CD4-positive, alpha-beta T cell treated with Interleukin-21 for 1 hour (primary cell): ENCODE results near the gene PYGO1.
"Not testable (repeated sequence)": the region's sequence is repeated elsewhere in the genome, so short reads cannot be mapped to it uniquely, and the experiment has no call there.

Source experiments
- DNase-seq: peaks from one replicate; pipeline ENCODE4 v3.0.0-alpha.2; 2020

Gene PYGO1, protein sequence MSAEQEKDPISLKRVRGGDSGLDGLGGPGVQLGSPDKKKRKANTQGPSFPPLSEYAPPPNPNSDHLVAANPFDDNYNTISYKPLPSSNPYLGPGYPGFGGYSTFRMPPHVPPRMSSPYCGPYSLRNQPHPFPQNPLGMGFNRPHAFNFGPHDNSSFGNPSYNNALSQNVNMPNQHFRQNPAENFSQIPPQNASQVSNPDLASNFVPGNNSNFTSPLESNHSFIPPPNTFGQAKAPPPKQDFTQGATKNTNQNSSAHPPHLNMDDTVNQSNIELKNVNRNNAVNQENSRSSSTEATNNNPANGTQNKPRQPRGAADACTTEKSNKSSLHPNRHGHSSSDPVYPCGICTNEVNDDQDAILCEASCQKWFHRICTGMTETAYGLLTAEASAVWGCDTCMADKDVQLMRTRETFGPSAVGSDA

DNA sequence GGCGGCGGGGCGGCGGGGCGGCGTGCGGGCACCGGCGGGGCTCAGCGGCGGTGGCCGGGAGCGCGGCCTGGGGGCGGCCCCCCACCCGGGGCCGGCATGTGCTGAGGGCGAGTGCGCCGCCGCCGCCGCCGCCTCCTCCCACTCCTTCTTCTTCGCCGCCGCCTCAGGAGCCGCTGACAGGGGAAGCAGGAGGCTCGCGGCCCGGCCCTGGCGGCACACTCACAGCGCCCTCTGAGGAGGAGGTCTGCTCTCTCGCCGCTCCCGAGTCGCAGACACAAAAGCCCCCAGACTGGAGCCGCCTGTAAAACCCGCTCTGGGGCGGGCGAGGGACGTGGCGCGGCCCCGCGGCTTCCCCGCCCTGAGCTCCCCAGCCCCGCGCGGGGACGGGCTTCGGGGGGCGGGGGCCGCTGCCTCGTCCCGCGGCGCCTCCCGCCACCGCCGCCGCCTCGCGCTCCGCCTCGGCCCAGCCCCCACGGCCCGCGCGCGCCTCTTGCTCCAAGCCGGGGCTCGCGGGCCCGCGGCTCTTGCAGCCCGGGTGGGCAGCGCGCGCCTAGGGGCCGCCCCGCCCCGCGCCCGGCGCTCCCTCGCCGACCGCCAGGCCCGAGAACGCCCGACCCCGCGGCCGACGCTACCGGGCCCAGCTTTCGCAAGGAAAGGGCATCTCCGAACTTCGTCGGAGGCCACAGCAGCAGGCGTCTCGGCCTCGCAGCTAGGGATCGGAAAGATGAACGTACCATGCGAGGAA is at the start of gene PYGO1:
Gene PYGO1 (minus strand): TSS at position 276 of the 745 bp plus-strand sequence. CDS start 462 bp downstream, outside the sequence.
- peak; percentile 12 for DNase-seq

DNA sequence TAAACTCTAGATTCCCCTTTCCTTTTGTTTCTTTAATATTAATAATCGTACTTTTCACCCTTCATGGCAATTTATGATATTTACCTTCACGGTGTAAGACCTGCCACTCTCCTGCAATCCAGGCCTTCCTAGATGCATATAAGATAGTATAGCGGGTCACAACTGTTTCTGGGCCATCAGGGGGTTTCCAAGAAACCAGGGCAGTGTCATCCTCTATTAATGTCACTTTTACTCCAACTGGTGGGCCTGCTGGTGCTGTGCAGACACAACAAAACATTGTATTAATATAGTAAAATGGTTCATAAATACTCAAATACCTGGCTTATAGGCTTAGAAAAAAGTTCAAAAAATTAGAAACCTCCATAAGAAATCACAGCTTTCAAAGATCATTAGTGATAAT is 48.9 kb upstream of the PYGO1 start:
- DNase-seq, result no peak

DNA sequence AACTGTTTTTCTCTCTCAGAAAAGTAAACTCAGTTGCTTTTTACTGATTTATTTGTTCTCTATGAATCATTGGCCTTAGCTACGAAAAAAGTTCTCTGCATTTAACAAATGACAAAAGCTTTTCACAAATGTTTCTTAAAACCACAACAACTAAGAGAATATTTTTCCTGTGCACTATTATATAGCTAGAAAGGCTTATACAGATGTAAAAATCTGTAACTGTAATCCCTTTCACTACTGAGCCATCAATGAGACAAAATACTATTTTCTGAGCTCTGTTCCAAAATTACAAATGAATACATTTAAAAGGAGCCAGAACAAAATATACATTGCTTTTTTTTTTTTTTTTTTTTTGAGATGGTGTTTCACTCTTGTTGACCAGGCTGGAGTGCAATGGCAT is 45.6 kb upstream of the PYGO1 start:
- no peak for DNase-seq

DNA sequence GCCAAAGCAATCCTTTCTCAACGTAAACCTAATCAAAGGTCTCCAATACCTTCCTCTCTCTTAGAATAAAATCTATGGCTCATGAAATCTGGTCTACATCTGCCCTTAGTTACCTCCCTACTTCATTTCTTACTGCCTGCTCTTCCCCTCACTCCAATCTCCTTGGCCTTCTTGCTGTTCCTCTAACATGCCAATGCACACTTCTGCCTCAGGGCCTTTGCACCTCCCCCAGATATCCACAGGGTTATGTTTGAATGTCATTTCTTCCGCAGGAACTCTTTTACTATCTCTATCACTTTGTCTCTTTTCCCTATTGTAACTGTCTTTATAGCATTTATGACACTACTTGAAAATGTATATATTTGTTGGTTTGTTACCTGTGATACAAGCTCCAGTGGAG is 44.3 kb upstream of the PYGO1 start:
- DNase-seq, result no peak

DNA sequence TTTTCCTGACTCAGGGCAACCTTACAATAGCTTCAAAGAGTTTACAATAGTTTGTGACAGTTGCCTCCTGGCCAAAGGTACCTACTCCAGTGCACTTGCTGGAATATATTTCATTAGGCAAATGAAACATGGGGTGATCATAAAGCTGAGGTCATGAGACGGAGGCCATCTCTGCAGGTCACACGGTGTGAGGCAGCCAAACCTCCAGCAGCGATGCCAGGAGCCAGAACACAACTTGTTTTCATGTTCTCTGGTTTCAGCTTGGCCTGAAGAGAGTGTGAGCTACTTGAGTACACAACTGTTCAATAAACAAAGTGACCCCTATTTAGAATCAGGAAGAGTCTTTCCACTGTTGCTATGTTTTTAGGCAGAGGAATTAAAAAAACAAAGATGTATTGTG is 42.7 kb upstream of the PYGO1 start:
- DNase-seq, result no peak

DNA sequence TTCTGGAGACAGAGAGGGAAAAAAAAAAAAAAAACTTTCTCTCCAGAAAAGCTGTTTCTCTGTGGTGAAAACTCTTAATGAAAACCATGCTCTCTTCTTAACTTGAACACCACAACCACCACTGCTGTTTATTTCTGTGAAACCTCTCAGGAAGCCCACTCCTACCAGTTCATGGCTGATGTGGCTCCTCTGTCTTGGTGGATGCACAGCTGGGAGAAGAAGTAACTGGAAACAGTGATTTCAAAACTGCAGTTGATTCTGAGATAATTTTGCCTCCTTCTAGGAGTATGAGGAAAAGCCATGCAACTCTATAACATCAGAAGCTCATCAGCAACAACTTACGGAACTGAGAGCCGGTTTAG is 40.2 kb upstream of the PYGO1 start:
- no peak for DNase-seq

DNA sequence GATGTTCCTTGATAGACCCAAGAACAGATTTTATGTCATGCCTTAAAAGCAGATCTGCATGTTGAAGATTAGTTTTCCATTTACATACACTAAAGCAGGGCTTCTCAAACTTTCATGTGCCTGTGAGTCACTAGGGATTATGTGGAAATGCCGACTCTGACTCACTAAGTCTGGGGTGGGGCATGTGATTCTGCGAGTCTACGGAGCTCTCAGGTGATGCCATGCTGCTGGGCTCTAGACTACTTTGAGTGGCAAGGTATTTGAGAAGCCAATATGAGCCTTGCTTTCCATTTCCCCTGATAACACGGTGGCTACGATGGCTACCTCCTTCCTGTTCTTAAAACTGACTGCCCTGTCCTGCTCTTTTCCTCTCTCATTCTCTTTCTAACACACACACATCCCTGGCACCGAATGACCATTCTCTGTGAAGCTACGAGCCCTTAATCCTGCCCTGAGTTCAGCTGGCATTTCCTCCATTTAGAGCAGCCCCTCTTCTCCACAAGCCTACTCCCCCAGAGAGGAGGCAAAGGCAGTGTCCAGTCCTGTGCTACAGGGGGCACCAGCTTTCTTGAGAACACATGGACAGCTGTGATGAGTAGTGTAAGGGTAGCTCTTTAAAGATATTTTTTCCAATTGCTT is 39.7 kb upstream of the PYGO1 start:
- no peak for DNase-seq

DNA sequence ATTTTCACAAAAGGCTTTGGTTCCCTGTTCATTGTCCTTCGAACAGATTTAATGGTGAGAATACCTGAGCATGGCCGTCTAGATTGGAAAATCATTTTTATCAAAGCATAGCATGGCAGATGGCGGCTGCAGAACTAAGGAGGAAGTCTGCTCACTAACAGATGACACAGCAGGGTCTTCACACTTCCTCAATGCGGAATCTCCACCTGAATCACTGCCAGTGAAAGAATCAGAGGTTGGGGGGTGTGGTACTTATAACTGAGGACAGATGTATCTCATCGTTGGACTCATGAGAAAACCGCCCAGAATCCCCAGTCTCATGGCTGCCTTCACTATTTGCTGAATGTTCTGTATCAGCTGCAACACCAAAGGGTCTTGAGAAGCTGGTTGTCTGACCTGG is 31.6 kb upstream of the PYGO1 start:
- DNase-seq, result no peak

DNA sequence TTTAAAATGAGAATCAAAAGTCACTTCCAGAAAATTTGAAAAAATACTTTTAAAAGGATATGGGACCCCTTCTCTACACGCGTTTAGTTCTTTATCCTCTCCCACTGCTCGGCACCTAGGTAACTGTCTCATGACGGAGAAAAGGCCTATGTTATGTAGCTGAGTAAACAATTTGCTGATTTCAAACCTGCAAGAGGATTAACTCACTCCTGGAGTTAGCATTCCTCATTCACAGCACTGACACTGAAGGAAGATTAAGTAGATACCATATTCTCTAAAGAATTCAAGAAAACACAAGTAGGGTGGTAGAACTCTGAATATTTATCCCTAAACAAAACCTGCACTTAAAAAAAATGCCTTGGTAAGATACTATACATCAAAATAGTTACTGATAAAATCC is 30.2 kb upstream of the PYGO1 start:
- DNase-seq, result no peak

DNA sequence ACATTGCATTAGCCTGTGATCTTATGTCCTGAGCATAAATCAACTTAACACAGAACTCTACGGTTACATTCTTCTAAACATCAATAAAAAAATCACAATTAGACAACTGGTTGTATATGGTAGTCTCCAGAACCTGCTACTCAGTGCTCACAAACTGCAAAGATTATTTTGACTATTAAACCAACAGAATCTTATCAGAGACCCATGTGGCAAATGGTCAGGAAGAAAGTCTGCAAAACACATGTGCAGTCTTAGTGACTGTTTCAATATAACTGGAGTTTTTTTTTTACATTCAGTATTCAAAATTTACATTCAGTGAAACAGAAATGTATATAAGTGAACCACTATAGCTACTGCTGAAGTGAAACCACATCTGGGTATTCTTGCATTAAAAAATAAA is 27.3 kb upstream of the PYGO1 start:
- DNase-seq, result no peak

DNA sequence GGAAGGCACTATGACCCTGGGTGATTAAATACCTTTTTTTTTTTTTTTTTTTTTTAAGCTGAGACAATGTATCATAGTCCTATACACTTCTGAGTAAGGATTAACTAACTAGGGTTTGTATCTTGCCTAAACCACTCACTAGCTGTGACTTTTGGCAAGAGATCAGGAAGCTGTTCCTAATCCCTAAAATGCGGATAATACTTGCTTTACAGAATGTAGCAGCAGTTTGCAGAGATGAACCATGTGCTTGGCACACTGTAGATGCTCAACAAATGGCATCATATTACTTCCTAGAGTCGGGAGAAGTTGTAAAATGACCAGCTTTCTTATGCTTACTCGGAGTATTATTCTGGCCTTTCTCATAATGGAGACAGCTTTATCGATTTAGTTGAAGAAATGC is 25.6 kb upstream of the PYGO1 start:
- DNase-seq, result no peak

DNA sequence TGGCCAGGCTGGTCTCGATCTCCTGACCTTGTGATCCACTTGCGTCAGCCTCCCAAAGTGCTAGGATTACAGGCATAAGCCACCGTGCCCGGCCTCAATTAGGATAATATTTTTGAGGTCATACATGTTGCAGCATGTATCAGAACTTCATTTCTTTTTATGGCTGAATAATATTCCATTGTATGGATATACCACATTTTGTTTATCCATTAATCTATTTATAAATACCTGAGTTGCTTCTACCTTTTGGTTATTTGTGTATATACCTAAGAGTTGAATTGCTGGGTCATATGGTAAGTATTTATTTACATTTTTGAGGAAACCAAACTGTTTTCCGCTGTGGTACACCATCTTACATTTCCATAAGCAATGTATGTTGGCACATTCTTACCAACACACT is 18.1 kb upstream of the PYGO1 start:
- no peak for DNase-seq

DNA sequence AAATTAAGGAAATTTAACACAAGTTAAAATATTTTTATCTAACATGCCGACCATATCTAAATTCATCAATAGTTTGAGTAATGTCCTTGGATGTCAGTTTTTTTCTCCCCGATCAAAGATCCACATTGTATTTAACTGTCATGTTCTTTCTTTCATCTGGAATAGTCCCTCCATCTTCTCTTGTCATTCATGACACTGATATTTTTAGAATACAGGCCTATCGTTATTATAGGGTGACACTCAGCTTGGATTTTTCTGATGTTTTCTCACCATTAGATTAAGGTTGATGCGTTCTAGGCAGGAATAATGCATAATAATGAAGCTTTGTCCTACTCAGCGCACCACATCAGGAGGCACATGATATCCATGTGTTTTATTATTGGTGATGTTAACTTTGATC is 13.2 kb upstream of the PYGO1 start:
- no peak for DNase-seq

DNA sequence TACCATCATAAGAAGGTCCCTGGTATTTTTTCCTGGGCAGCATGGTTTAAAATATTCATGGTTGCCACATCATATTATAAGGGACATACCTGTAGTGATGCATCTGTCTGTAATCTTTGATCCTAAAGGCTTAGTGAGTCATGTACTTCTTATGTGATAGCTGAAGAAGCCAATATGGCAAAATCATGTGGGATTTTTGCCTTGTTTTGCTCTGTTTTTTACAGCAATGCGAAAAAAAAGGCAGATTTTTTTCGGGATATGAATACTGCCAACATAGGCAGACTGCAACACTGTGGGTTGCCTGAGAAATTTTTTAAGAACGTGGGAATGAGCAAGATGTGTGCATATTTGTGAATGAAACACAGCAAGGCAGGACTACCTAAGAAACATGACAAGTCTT is 11.3 kb upstream of the PYGO1 start:
- no peak for DNase-seq

DNA sequence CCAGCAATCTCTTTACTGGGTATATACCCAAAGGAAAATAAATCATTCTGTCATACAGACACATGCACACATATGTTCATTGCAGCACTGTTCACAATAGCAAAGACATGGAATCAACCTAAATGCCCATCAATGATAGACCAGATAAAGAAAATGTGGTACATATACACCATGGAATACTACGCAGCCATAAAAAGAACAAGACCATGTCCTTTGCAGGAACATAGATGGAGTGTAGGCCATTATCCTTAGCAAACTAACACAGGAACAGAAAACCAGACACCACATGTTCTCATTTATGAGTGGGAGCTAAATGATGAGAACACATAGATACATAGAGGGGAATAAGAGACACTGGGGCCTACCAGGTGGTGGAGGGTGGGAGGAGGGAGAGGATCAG is 4.9 kb upstream of the PYGO1 start:
- not testable (repeated sequence) for DNase-seq

DNA sequence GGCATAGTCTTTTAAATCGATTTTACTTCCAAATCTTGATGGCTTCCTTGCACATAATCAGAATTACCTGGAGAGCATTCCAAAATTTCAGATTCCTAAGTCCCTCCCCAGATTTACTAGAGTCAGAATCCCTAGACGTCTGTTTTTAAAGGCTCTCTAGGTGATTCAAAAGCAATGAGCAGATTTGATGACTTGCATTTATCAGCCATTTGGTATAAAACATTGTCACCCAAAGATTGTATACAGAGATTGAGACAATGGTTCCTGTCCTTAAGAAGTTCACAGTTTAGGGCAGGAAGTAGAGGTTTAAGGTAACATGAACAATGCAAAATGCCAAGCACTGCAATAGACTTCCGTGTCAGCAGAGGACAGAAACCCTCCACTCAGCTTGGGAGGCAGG is 2.6 kb upstream of the PYGO1 start:
- DNase-seq, result no peak

DNA sequence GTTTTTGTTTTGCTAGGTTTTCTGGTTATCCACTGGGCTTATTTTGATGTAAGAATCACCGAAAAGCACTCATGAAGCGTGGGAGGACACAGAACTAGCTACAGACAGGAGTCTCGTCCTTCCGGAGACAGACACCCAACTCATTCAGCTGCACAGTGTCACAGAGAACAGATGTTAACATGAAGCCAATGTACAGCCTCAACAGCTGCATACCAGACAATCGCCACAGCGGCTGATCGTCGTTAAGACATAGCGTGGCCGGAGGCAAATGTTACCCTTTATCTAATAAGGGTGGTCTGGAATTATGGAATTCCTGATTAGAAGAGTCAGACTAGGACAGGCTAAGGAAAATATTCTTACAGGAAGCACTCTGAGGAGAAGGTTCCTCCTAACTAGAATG is 1.1 kb upstream of the PYGO1 start:
- no peak for DNase-seq

DNA sequence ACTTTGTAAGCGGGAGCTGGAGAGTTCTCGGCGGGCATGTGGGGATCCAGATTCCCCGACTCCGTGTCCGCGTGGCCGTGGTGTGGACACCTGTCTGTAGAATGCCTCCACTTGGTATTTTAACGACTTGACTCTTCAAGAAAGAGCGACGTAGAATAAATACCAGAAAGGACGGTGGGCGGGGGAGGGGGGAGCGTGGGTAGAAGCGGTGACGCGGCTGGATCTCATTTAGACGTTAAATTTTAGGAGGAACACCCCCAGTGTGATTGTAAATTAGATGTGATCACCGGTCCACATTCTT is 620 bp upstream of the PYGO1 start:
- DNase-seq, result no peak

DNA sequence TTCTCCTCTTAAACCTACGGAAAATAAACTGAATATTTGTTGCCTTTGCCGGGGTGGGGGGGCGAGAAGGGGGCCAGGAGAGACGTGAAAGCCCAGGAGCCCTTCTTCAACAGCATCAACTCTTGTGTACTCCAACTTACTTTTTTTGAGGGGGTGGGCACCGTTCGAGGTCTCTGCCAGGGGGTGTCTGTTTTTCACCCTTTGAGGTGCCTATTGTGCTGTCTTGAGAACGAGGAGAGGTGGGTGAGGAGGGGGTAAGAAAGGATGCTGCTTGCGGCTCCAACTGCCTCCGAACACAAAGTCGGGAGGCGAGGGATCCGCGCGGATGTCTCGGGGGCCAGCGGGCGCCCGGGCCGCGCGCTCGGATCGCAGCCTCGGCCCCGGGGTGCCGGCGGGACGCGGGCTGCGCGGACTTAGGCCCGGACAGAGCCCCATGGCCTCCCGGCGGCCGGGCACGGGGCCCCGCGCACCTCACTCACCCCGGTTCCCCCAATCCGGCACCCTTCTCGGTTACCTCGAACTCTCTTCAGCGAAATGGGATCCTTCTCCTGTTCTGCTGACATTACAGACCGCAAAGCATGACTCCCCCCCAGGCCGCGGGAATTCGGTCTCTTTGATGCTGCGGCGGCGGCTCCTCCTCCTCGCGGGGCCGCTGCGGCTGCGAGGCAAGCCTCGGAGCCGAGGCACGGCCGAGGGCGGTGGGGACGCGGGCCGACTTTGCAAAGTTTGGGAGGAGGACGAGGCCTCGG is 650 bp downstream of the PYGO1 start:
- DNase-seq, result no peak

DNA sequence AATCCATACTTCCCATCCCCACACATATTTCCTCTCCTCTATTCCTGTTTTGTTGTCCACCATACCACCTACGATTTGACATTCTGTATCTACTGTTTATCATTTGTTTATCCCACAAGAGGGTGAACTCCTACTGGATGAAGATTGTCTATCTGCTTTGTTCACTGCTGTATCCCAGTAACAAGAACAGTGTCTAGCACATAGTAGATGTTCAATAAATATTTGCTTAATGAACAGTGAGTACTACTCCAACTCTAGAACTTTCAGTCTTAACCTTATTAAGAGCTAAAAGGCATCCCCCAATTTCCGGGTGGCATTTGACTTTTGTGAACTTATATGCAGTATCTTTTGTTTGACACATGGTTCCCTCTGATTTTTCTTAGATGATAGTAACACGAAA is 1.3 kb downstream of the PYGO1 start:
- no peak for DNase-seq

DNA sequence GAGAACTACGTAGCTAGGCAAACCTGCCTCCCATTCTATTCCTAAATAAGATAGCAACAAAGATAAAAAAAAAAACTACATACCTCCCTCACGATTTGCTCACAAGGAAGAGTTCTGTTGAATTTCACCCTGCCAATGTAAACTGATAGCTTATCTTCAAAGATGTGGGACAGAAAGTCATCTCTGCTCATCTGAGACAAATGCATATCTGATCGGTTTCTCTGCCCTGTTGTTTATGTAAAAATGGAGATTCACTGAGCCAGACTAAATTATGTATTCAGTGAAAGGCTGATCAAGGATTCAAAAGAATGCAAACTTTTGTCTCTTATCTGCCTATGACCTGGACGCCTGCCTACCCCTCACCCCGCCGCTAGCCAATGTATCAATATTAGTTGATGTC is 11.2 kb downstream of the PYGO1 start:
- DNase-seq, result no peak

DNA sequence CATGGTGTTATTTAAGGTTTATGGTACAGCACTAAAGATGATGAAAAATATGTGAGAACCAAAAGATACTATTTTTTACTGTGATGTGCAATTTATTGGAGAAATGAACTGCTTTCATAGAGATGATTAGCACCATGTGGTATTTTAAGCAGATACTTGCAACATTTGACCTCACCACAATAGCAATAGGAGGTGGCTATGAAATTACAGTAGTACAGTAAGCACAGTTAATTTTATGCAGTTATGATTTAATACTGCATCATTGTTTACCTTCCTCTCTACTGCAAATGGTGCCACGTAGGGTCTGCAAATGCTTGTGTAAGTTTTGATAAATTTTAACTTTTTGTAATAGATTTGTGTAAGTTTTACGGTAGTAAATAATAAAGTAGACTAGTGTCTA is 14.0 kb downstream of the PYGO1 start:
- DNase-seq, result no peak

DNA sequence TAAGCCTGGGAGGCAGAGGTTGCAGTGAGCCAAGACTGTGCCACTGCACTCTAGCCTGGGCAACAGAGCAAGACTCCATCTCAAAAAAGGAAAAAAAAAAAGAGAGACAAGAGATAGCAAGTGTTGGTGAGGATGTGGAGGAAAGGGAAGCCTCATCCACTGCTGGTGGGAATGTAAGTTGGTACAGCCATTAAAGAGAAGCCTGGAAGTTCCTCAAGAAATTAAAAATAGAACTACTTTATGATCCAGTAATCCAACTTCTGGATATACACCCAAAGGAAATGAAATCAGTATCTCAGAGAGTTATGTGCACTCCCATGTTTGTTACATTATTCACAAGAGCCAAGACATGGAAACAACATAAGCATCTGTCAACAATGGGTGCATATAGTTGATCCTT is 14.9 kb downstream of the PYGO1 start:
- no peak for DNase-seq
